Smooth muscle cell (in vitro differentiated cells): Measurements from ENCODE around the gene ANKS1B. TPM values are rescaled to one million over a fixed set of nuclear protein-coding genes. Genes with fewer than 3 reads are reported as not detected.
"Not testable (repeated sequence)": the region's sequence is repeated elsewhere in the genome, so short reads cannot be mapped to it uniquely, and the experiment has no call there.

ENCODE experiments used
- DNase-seq: peaks from one replicate; lab custom pipeline; 2025; ENCODE audit not compliant: unreplicated experiment; lab: John Stamatoyannopoulos, UW
- H2AFZ ChIP-seq: fragments of 200-600 bp; sonication (generic); 2 replicates; pipeline ENCODE4 v1.6.0; 2016; ENCODE audit warnings: antibody characterized with exemption, low read depth, mild to moderate bottlenecking
- H3F3A ChIP-seq: fragments of 200-600 bp; sonication (generic); 2 replicates; pipeline ENCODE4 v1.6.0; 2017; ENCODE audit warnings: antibody characterized with exemption, low read depth
- H3K27ac ChIP-seq: fragments of 200-600 bp; sonication (generic); 2 replicates; pipeline ENCODE4 v1.5.1; 2016; ENCODE audit warnings: low read depth, mild to moderate bottlenecking
- H3K27me3 ChIP-seq: fragments of 200-600 bp; sonication (generic); 2 replicates; pipeline ENCODE4 v1.6.1; 2016; ENCODE audit warnings: low read depth, mild to moderate bottlenecking
- H3K36me3 ChIP-seq: fragments of 200-600 bp; sonication (generic); 2 replicates; pipeline ENCODE4 v1.5.1; 2016; ENCODE audit warnings: low read depth
- H3K4me1 ChIP-seq: fragments of 200-600 bp; sonication (generic); 2 replicates; pipeline ENCODE4 v1.5.1; 2016; ENCODE audit warnings: low read depth
- H3K4me2 ChIP-seq: fragments of 200-600 bp; sonication (generic); 2 replicates; pipeline ENCODE4 v1.6.0; 2016; ENCODE audit warnings: mild to moderate bottlenecking
- H3K4me3 ChIP-seq: fragments of 200-600 bp; sonication (generic); 2 replicates; pipeline ENCODE4 v1.5.1; 2016; ENCODE audit warnings: mild to moderate bottlenecking
- H3K79me2 ChIP-seq: fragments of 200-600 bp; sonication (generic); 2 replicates; pipeline ENCODE4 v1.6.0; 2016; ENCODE audit warnings: low read depth, mild to moderate bottlenecking
- H3K9ac ChIP-seq: fragments of 200-600 bp; sonication (generic); 2 replicates; pipeline ENCODE4 v1.6.0; 2016; ENCODE audit warnings: low read depth
- H3K9me3 ChIP-seq: fragments of 200-600 bp; sonication (generic); replicated peaks from 2 replicates; pipeline ENCODE4 v1.5.1; 2016; ENCODE audit warnings: low read depth
- H4K20me1 ChIP-seq: fragments of 200-600 bp; sonication (generic); 2 replicates; pipeline ENCODE4 v1.6.0; 2016; ENCODE audit warnings: low read depth
- WGBS: methylation state at CpG from one replicate; pipeline ENCODE4 v1.1.7; 2016; ENCODE audit warnings: low lambda C conversion rate; 5-methylcytosine and 5-hydroxymethylcytosine counted together
- polyA plus RNA-seq: library from polyadenylated mRNA; unstranded; fragments of >200 nt; fragmentation: Nextera tagmentation; extraction: Ambion mirVana; gene quantifications from 2 replicates; pipeline ENCODE4 v1.2.1, GENCODE V29; 2016
- total RNA-seq: library from RNA; depleted of rRNA; stranded (reverse); fragments of >200 nt; gene quantifications from 2 replicates; pipeline ENCODE4 v1.2.3, GENCODE V29; 2014
- TF ChIP-seq, protein P1 (sequence below): fragments of 200-600 bp; sonication (generic); IDR thresholded peaks from 2 replicates; pipeline ENCODE4 v1.5.1; 2017; ENCODE audit warnings: borderline replicate concordance, mild to moderate bottlenecking, antibody characterized with exemption; ENCODE audit not compliant: insufficient read depth, poor library complexity, severe bottlenecking

Gene ANKS1B
- total and polyA plus RNA-seq, 2 experiments from 2014 or later, result 0.47 to 7.3 TPM

DNA sequence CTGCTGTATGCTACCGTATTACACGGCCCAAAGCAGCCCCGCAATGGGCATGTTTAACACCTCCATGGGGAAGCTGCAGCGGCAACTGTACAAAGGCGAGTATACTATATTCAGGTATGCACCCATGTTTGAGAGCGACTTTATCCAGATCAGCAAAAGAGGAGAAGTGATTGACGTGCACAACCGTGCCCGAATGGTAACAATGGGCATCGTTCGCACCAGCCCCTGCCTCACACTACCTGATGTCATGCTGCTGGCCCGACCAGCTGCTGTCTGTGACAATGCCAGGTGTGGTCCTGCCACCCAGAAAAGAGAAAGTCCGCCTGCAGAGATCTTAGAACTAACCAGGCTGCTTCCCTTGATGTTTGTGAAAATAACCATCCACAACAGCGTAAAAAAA, 336.6 kb downstream of the ANKS1B start:
- H3K4me3 ChIP-seq, result no peak overlapping the region
- no peaks in the 10 kb centered on the region for H3K27me3 ChIP-seq
- no peak overlapping the region for H3K4me2 ChIP-seq
- no peaks in the 10 kb centered on the region for H3K4me1 ChIP-seq
- H3K36me3 ChIP-seq, result no peaks in the 10 kb centered on the region
- H3K27ac ChIP-seq, result no peak overlapping the region
- WGBS, result 95% methylated on average over 14 of the region's 14 CpGs
- no peak for DNase-seq
- no peak overlapping the region for H2AFZ ChIP-seq
- H4K20me1 ChIP-seq, result no peaks in the 10 kb centered on the region
- no peak overlapping the region for H3K9ac ChIP-seq
- no peaks in the 10 kb centered on the region for H3K79me2 ChIP-seq
- no peaks in the 10 kb centered on the region for H3K9me3 ChIP-seq
- TF ChIP-seq, protein P1, sequence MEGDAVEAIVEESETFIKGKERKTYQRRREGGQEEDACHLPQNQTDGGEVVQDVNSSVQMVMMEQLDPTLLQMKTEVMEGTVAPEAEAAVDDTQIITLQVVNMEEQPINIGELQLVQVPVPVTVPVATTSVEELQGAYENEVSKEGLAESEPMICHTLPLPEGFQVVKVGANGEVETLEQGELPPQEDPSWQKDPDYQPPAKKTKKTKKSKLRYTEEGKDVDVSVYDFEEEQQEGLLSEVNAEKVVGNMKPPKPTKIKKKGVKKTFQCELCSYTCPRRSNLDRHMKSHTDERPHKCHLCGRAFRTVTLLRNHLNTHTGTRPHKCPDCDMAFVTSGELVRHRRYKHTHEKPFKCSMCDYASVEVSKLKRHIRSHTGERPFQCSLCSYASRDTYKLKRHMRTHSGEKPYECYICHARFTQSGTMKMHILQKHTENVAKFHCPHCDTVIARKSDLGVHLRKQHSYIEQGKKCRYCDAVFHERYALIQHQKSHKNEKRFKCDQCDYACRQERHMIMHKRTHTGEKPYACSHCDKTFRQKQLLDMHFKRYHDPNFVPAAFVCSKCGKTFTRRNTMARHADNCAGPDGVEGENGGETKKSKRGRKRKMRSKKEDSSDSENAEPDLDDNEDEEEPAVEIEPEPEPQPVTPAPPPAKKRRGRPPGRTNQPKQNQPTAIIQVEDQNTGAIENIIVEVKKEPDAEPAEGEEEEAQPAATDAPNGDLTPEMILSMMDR, result no peak
- no peaks in the 10 kb centered on the region for H3F3A ChIP-seq

GRCh38 chr12:99647453-99647852, 337.3 kb downstream of the ANKS1B start, which contains the start of gene GARIN6:
Gene GARIN6 (plus strand): TSS chr12:99647753. CDS start chr12:99648175, 422 bp downstream.
- no peak within 1 kb of the TSS for H3K4me3 ChIP-seq
- DNase-seq, result no peak
- no peak within 1 kb of the TSS for H3K9ac ChIP-seq
- 80% methylated on average over 4 of the region's 4 CpGs for WGBS
- H3F3A ChIP-seq, result no peaks in the 10 kb centered on the region
- TF ChIP-seq, protein P1, result no peak
- H2AFZ ChIP-seq, result no peak within 1 kb of the TSS
- no peak within 1 kb of the TSS for H3K27ac ChIP-seq
- no peaks in the 10 kb centered on the region for H3K9me3 ChIP-seq
- H4K20me1 ChIP-seq, result no peaks in the 10 kb centered on the region
- no peak within 1 kb of the TSS for H3K4me2 ChIP-seq
- no peaks in the 10 kb centered on the region for H3K4me1 ChIP-seq
- H3K27me3 ChIP-seq, result no peaks in the 10 kb centered on the region
- no peaks in the 10 kb centered on the region for H3K79me2 ChIP-seq
- no peaks in the 10 kb centered on the region for H3K36me3 ChIP-seq

GRCh38 chr12:99644629-99645028, 340.1 kb downstream of the ANKS1B start:
- Histone ChIP-seq H3K9ac (no peak overlapping the region), H3K79me2 (no peaks in the 10 kb centered on the region), H2AFZ (no peak overlapping the region), H3K4me3 (no peak overlapping the region), H3K9me3 (no peaks in the 10 kb centered on the region), H3K4me1 (no peaks in the 10 kb centered on the region), H4K20me1 (no peaks in the 10 kb centered on the region), H3K4me2 (no peak overlapping the region), H3K36me3 (no peaks in the 10 kb centered on the region), H3F3A (no peaks in the 10 kb centered on the region), H3K27me3 (no peaks in the 10 kb centered on the region), H3K27ac (no peak overlapping the region)
- no peak for DNase-seq
- TF ChIP-seq, protein P1, result no peak
- WGBS, result 100% methylated on average over 2 of the region's 2 CpGs

GRCh38 chr12:99627459-99627858, 357.3 kb downstream of the ANKS1B start:
- 67% methylated on average over 2 of the region's 2 CpGs for WGBS
- no peaks in the 10 kb centered on the region for H3K4me1 ChIP-seq

GRCh38 chr12:99624591-99624990, 360.1 kb downstream of the ANKS1B start:
- H3K4me1 ChIP-seq, H3K4me2 ChIP-seq, H3K9me3 ChIP-seq, H3K27ac ChIP-seq, DNase-seq, H3K79me2 ChIP-seq, H3K36me3 ChIP-seq, H3K4me3 ChIP-seq, H2AFZ ChIP-seq, H3F3A ChIP-seq, H4K20me1 ChIP-seq, H3K9ac ChIP-seq, H3K27me3 ChIP-seq: not testable (repeated sequence)
- WGBS, result 90% methylated on average over 2 of the region's 2 CpGs

More at GRCh38 chr12:99627459-99627858, 357.3 kb downstream of the ANKS1B start:
- TF ChIP-seq, protein P1, result no peak
- Histone ChIP-seq H4K20me1 (no peaks in the 10 kb centered on the region), H2AFZ (no peak overlapping the region), H3K4me3 (no peak overlapping the region), H3F3A (no peaks in the 10 kb centered on the region), H3K27me3 (no peaks in the 10 kb centered on the region), H3K27ac (no peak overlapping the region), H3K36me3 (no peaks in the 10 kb centered on the region), H3K9ac (no peak overlapping the region), H3K79me2 (no peaks in the 10 kb centered on the region), H3K4me2 (no peak overlapping the region), H3K9me3 (no peaks in the 10 kb centered on the region)
- DNase-seq, result no peak
